GOT3 (cell line): ENCODE data around the gene PCAT7.
"Not testable (repeated sequence)": the region's sequence is repeated elsewhere in the genome, so short reads cannot be mapped to it uniquely, and the experiment has no call there.

Experiments used
- DNase-seq: peaks from one replicate; lab custom pipeline; 2025; ENCODE audit warnings: mixed read lengths; lab: John Stamatoyannopoulos, UW

The PCAT7 gene

GRCh38 chr9:94554439-94555331 is at the start of gene PCAT7:
PCAT7 (plus strand) TSS chr9:94555083.
- DNase-seq: no peak

GRCh38 chr9:94506370-94506769 is 48.5 kb upstream of the PCAT7 start:
- DNase-seq: not testable (repeated sequence)

GRCh38 chr9:94507531-94508258 is 47.2 kb upstream of the PCAT7 start:
- no peak for DNase-seq

- DNase-seq: no peak
Observed at GRCh38 chr9:94511134-94511954, 43.5 kb upstream of the PCAT7 start.

- DNase-seq: no peak
Observed at GRCh38 chr9:94511955-94512265, 43.0 kb upstream of the PCAT7 start.

GRCh38 chr9:94514722-94515121 is 40.2 kb upstream of the PCAT7 start:
- DNase-seq: no peak

- DNase-seq: no peak
Observed at GRCh38 chr9:94517254-94517653, 37.6 kb upstream of the PCAT7 start.

- DNase-seq: no peak
Observed at GRCh38 chr9:94525396-94526035, 29.4 kb upstream of the PCAT7 start.

GRCh38 chr9:94526271-94526670 is 28.6 kb upstream of the PCAT7 start:
- no peak for DNase-seq

GRCh38 chr9:94526951-94527350 is 27.9 kb upstream of the PCAT7 start:
- DNase-seq: no peak

- no peak for DNase-seq
Observed at GRCh38 chr9:94528886-94529285, 26.0 kb upstream of the PCAT7 start.

GRCh38 chr9:94533155-94533554 is 21.7 kb upstream of the PCAT7 start:
- no peak for DNase-seq

GRCh38 chr9:94533601-94534000 is 21.3 kb upstream of the PCAT7 start:
- no peak for DNase-seq

- no peak for DNase-seq
Observed at GRCh38 chr9:94534901-94535300, 20.0 kb upstream of the PCAT7 start.

GRCh38 chr9:94538908-94539307 is 16.0 kb upstream of the PCAT7 start:
- DNase-seq: no peak

GRCh38 chr9:94544335-94544734 is 10.5 kb upstream of the PCAT7 start:
- not testable (repeated sequence) for DNase-seq

- no peak for DNase-seq
Observed at GRCh38 chr9:94545940-94546339, 8.9 kb upstream of the PCAT7 start.

GRCh38 chr9:94553029-94553938 is 1.6 kb upstream of the PCAT7 start:
- DNase-seq: no peak

GRCh38 chr9:94554078-94554438 is 825 bp upstream of the PCAT7 start:
- DNase-seq: no peak

- no peak for DNase-seq
Observed at GRCh38 chr9:94557376-94557775, 2.5 kb downstream of the PCAT7 start.

- no peak for DNase-seq
Observed at GRCh38 chr9:94560237-94560636, 5.4 kb downstream of the PCAT7 start.
